ENCODE measurements around the gene TEAD2.
A peak's percentile ranks its signal among the peaks of the same experiment; 100 is the strongest.

The TEAD2 gene

GRCh38 chr19:49362048-49362928 is at the start of gene TEAD2:
TSS of gene TEAD2 (minus strand) at chr19:49362416. CDS start at chr19:49360075, 2,341 bp downstream.
- Histone ChIP-seq H3K9me3 (ENCODE audit: control insufficient read depth, low read length) (no peaks in the 10 kb centered on the region), H3K79me2 (no peaks in the 10 kb centered on the region), H2AFZ (peak within 1 kb of the TSS; percentile 85), H3K27me3 (ENCODE audit: control insufficient read depth, insufficient read depth, low read length) (no peaks in the 10 kb centered on the region), H3K4me2 (ENCODE audit: low read length) (peak within 1 kb of the TSS; percentile 95), H3K4me1 (peaks cover 2% of the 10 kb centered on the region), H3K36me3 (ENCODE audit: control insufficient read depth, insufficient read depth, low read length) (no peaks in the 10 kb centered on the region), H3K9ac (no peak within 1 kb of the TSS), H3K4me3 (ENCODE audit: low read depth, low read length) (peak within 1 kb of the TSS; percentile 86), H3K27ac (peak within 1 kb of the TSS; percentile 69)
- TF ChIP-seq, protein P1, sequence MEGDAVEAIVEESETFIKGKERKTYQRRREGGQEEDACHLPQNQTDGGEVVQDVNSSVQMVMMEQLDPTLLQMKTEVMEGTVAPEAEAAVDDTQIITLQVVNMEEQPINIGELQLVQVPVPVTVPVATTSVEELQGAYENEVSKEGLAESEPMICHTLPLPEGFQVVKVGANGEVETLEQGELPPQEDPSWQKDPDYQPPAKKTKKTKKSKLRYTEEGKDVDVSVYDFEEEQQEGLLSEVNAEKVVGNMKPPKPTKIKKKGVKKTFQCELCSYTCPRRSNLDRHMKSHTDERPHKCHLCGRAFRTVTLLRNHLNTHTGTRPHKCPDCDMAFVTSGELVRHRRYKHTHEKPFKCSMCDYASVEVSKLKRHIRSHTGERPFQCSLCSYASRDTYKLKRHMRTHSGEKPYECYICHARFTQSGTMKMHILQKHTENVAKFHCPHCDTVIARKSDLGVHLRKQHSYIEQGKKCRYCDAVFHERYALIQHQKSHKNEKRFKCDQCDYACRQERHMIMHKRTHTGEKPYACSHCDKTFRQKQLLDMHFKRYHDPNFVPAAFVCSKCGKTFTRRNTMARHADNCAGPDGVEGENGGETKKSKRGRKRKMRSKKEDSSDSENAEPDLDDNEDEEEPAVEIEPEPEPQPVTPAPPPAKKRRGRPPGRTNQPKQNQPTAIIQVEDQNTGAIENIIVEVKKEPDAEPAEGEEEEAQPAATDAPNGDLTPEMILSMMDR (IDR thresholded peaks at IDR 0.05): no peak

DNA sequence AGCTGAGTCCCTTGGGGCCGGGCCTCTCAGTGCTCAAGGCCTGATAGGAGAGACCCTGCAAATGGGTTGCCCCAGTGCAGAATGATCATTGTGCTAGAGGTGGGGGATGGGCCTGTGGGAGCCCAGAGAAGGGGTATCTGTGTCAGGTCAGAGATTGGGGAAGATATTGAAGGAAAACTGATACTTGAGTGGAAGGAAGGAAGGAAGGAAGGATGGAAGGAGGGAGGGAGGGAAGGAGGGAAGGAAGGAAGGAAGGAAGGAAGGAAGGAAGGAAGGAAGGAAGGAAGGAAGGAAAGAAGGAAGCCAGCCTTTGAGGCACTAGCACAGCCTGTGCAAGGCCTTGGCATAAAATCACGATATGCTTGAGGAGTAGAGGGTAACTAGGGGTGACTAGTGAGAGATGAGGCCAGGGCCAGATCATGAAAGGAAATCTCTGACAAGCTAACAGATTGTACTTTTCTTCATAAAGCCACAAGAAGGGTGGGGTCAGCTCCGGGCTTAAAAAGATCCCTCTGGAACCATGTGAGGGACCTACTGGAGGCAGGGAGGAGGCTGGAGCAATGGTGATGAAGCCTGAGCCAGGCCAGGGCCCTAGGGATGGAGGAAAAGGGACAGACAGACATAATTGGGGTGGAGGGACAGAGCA is 49.6 kb upstream of the TEAD2 start:
- Histone ChIP-seq H3K27ac (no peak overlapping the region), H3K36me3 (ENCODE audit: control insufficient read depth, insufficient read depth, low read length) (no peaks in the 10 kb centered on the region), H2AFZ (peak overlapping the region; percentile 17), H3K27me3 (ENCODE audit: control insufficient read depth, insufficient read depth, low read length) (no peaks in the 10 kb centered on the region), H3K4me2 (ENCODE audit: low read length) (no peak overlapping the region), H3K9ac (no peak overlapping the region), H3K79me2 (no peaks in the 10 kb centered on the region), H3K9me3 (ENCODE audit: control insufficient read depth, low read length) (no peaks in the 10 kb centered on the region), H3K4me1 (no peaks in the 10 kb centered on the region), H3K4me3 (ENCODE audit: low read depth, low read length) (no peak overlapping the region)
- TF ChIP-seq, protein P1 (IDR thresholded peaks at IDR 0.05): no peak

- Histone ChIP-seq H3K4me1 (no peaks in the 10 kb centered on the region), H3K4me3 (ENCODE audit: low read depth, low read length) (no peak overlapping the region), H3K27me3 (ENCODE audit: control insufficient read depth, insufficient read depth, low read length) (no peaks in the 10 kb centered on the region), H2AFZ (no peak overlapping the region), H3K79me2 (no peaks in the 10 kb centered on the region), H3K36me3 (ENCODE audit: control insufficient read depth, insufficient read depth, low read length) (no peaks in the 10 kb centered on the region), H3K27ac (no peak overlapping the region), H3K9me3 (ENCODE audit: control insufficient read depth, low read length) (no peaks in the 10 kb centered on the region), H3K4me2 (ENCODE audit: low read length) (no peak overlapping the region), H3K9ac (no peak overlapping the region)
- TF ChIP-seq, protein P1 (IDR thresholded peaks at IDR 0.05): no peak
Observed at GRCh38 chr19:49409441-49410029, 47.3 kb upstream of the TEAD2 start.

GRCh38 chr19:49408816-49409440 is 46.7 kb upstream of the TEAD2 start:
- H3K36me3 ChIP-seq (ENCODE audit: control insufficient read depth, insufficient read depth, low read length): no peaks in the 10 kb centered on the region
- no peaks in the 10 kb centered on the region for H3K27me3 ChIP-seq (ENCODE audit: control insufficient read depth, insufficient read depth, low read length)
- H3K4me2 ChIP-seq (ENCODE audit: low read length): no peak overlapping the region
- H3K79me2 ChIP-seq: no peaks in the 10 kb centered on the region
- H3K9ac ChIP-seq: no peak overlapping the region
- H3K4me1 ChIP-seq: peaks cover 2% of the 10 kb centered on the region
- TF ChIP-seq, protein P1 (IDR thresholded peaks at IDR 0.05): no peak
- H2AFZ ChIP-seq: no peak overlapping the region
- no peak overlapping the region for H3K27ac ChIP-seq
- H3K4me3 ChIP-seq (ENCODE audit: low read depth, low read length): no peak overlapping the region
- no peaks in the 10 kb centered on the region for H3K9me3 ChIP-seq (ENCODE audit: control insufficient read depth, low read length)

Data from parathyroid adenoma (tissue), 2 donors.